ENCODE measurements around the gene SAMD13.

GRCh38 chr1:84254703-84255238 is 46.7 kb upstream of the SAMD13 start:
- no peak for TF ChIP-seq CTCF (IDR thresholded peaks at IDR 0.05; ENCODE audit: insufficient read depth, low read depth, low read length)
- no peak for TF ChIP-seq EZH2 (IDR thresholded peaks at IDR 0.05; ENCODE audit: insufficient read depth, low read length)
